ENCODE results near the gene KIF5B. TPM values are rescaled to one million over a fixed set of nuclear protein-coding genes. Genes with fewer than 3 reads are reported as not detected.
A peak's percentile ranks its signal among the peaks of the same experiment; 100 is the strongest.
"Not testable (repeated sequence)": the region's sequence is repeated elsewhere in the genome, so short reads cannot be mapped to it uniquely, and the experiment has no call there.

The KIF5B gene
- total and polyA plus RNA-seq, 5 donors from 2014 or later, result 20.9 to 69.0 (median 26.6) TPM

DNA sequence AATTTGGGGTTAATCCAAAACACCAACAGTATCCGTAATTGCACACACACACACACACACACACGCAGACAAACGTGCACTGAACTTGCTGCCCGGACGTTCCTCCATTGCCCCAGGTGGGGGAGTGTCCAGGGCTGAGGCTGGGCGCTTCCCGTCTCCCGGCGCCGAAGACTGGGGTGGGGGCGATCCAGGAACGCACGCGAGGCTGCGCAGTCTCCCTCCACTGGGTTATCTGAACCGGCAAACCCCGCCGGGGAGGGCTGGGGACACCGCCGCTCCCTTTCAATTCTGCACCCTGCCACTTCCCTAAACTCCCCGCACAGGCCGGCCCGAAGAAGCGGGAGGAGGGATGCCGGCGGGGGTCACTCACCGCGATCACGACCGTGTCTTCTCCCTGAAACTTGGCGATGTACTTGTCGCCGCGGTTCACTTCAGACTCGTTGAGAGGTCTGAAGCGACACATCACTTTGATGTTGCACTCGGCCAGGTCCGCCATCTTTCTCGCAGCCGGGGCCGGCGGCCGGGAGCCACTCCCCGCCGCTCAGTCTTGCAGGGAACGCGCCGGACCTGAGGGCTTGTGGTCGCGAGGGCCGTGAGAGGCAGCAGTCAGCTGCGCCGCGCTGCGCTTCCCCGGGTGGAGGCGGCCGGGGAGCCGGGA lies 618 bp downstream of the KIF5B start:
- Mint-ChIP-seq H3K27me3 (peaks cover 4% of the 10 kb centered on the region), H3K4me3 (peak overlapping the region; percentile 96 to 99 (median 98)), H3K36me3 (no peaks in the 10 kb centered on the region), H3K9me3 (no peaks in the 10 kb centered on the region), H3K4me1 (peaks cover 31 to 57% (median 45%) of the 10 kb centered on the region in 4 donors), H3K27ac (peak overlapping the region; percentile 93 to 97 (median 95))
- Histone ChIP-seq H3K4me1 (ENCODE audit: control insufficient read depth, insufficient read depth, low read length, poor library complexity, severe bottlenecking) (peaks cover 52% of the 10 kb centered on the region), H3K27me3 (ENCODE audit: control insufficient read depth, insufficient read depth, low read length) (no peaks in the 10 kb centered on the region), H3K27ac (ENCODE audit: insufficient read depth, low read length, poor library complexity, severe bottlenecking) (peak overlapping the region; percentile 85), H3K9me3 (ENCODE audit: control insufficient read depth in 2 of 2, low read length in 2 of 2) (no peaks in the 10 kb centered on the region), H3K4me3 (ENCODE audit: low read depth, low read length) (peak overlapping the region; percentile 100), H3K36me3 (ENCODE audit: control insufficient read depth, insufficient read depth, low read length) (no peaks in the 10 kb centered on the region)
- peak in 2 of 3 donors; percentile 45 to 75 for DNase-seq
- peak; percentile 51 to 52 for ATAC-seq (ENCODE audit: low read depth in 2 of 2)

GRCh38 chr10:32054094-32054493 lies 2.1 kb downstream of the KIF5B start:
- DNase-seq, result no peak
- Histone ChIP-seq H3K4me1 (ENCODE audit: control insufficient read depth, insufficient read depth, low read length, poor library complexity, severe bottlenecking) (peaks cover 67% of the 10 kb centered on the region), H3K27ac (ENCODE audit: insufficient read depth, low read length, poor library complexity, severe bottlenecking) (peak overlapping the region; percentile 49), H3K4me3 (ENCODE audit: low read depth, low read length) (peak overlapping the region; percentile 100), H3K36me3 (ENCODE audit: control insufficient read depth, insufficient read depth, low read length) (peaks cover 3% of the 10 kb centered on the region), H3K9me3 (ENCODE audit: control insufficient read depth in 2 of 2, low read length in 2 of 2) (no peaks in the 10 kb centered on the region), H3K27me3 (ENCODE audit: control insufficient read depth, insufficient read depth, low read length) (no peaks in the 10 kb centered on the region)
- ATAC-seq (ENCODE audit: low read depth in 2 of 2), result no peak
- peaks cover 46 to 72% (median 60%) of the 10 kb centered on the region in 4 donors for H3K4me1 Mint-ChIP-seq
- H3K4me3 Mint-ChIP-seq, result peak overlapping the region; percentile 96 to 99 (median 98)
- no peaks in the 10 kb centered on the region for H3K36me3 Mint-ChIP-seq
- H3K27ac Mint-ChIP-seq, result peak overlapping the region; percentile 77 to 97 (median 93)
- peaks cover 4% of the 10 kb centered on the region for H3K27me3 Mint-ChIP-seq
- H3K9me3 Mint-ChIP-seq, result no peaks in the 10 kb centered on the region

- not testable (repeated sequence) for H3K9me3 Mint-ChIP-seq; H3K27me3 Mint-ChIP-seq; H3K36me3 Mint-ChIP-seq; H3K27me3 ChIP-seq (ENCODE audit: control insufficient read depth, insufficient read depth, low read length); ATAC-seq (ENCODE audit: low read depth in 2 of 2); H3K9me3 ChIP-seq (ENCODE audit: control insufficient read depth in 2 of 2, low read length in 2 of 2); H3K36me3 ChIP-seq (ENCODE audit: control insufficient read depth, insufficient read depth, low read length); DNase-seq
- Histone ChIP-seq H3K27ac (ENCODE audit: insufficient read depth, low read length, poor library complexity, severe bottlenecking) (peak overlapping the region; percentile 49), H3K4me1 (ENCODE audit: control insufficient read depth, insufficient read depth, low read length, poor library complexity, severe bottlenecking) (peaks cover 74% of the 10 kb centered on the region), H3K4me3 (ENCODE audit: low read depth, low read length) (peak overlapping the region; percentile 100)
- Mint-ChIP-seq H3K4me3 (peak overlapping the region; percentile 96 to 99 (median 98)), H3K4me1 (peaks cover 49 to 77% (median 63%) of the 10 kb centered on the region in 4 donors), H3K27ac (peak overlapping the region; percentile 59 to 93 (median 77))
Observed at GRCh38 chr10:32053392-32053791, 2.8 kb downstream of the KIF5B start.

DNA sequence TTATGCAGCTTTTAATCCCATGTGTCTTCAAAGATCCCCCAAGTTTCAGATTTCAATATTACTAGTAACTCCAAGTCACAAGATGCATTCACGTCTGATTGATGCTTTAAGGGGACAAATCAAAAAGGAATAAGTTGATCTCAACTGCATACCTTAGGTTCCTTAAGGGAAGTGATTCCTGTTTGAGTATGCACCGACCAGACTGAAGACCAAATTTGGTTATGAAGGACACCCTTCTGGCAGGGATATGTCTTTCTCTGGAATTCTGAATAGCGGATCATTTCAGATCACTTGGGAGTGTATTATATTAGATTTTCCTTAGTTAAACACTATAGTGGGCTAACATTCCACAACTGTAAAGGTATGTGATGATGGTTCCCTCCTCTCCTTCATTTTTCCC lies 4.3 kb downstream of the KIF5B start:
- Histone ChIP-seq H3K27ac (ENCODE audit: insufficient read depth, low read length, poor library complexity, severe bottlenecking) (peak overlapping the region; percentile 21), H3K4me3 (ENCODE audit: low read depth, low read length) (peak overlapping the region; percentile 100), H3K36me3 (ENCODE audit: control insufficient read depth, insufficient read depth, low read length) (peaks cover 18% of the 10 kb centered on the region), H3K27me3 (ENCODE audit: control insufficient read depth, insufficient read depth, low read length) (no peaks in the 10 kb centered on the region), H3K4me1 (ENCODE audit: control insufficient read depth, insufficient read depth, low read length, poor library complexity, severe bottlenecking) (peaks cover 77% of the 10 kb centered on the region), H3K9me3 (ENCODE audit: control insufficient read depth in 2 of 2, low read length in 2 of 2) (no peaks in the 10 kb centered on the region)
- Mint-ChIP-seq H3K9me3 (peaks cover 0 to 5% (median 0%) of the 10 kb centered on the region in 7 donors), H3K4me3 (peak overlapping the region; percentile 76 to 99 (median 97)), H3K4me1 (peaks cover 61 to 84% (median 73%) of the 10 kb centered on the region in 4 donors), H3K36me3 (peaks cover 11% of the 10 kb centered on the region), H3K27ac (peak overlapping the region; percentile 34 to 93 (median 76)), H3K27me3 (no peaks in the 10 kb centered on the region)
- ATAC-seq (ENCODE audit: low read depth in 2 of 2), result no peak
- DNase-seq, result no peak

- peak overlapping the region; percentile 100 for H3K4me3 ChIP-seq (ENCODE audit: low read depth, low read length)
- H3K36me3 ChIP-seq (ENCODE audit: control insufficient read depth, insufficient read depth, low read length), result peaks cover 34% of the 10 kb centered on the region
- no peaks in the 10 kb centered on the region for H3K9me3 ChIP-seq (ENCODE audit: control insufficient read depth in 2 of 2, low read length in 2 of 2)
- Mint-ChIP-seq H3K36me3 (peaks cover 24% of the 10 kb centered on the region), H3K27ac (peak overlapping the region in 2 of 3 donors; percentile 62 to 93), H3K4me3 (peak overlapping the region; percentile 76 to 99 (median 97)), H3K9me3 (peaks cover 0 to 5% (median 0%) of the 10 kb centered on the region in 7 donors), H3K27me3 (no peaks in the 10 kb centered on the region), H3K4me1 (peaks cover 70 to 93% (median 83%) of the 10 kb centered on the region in 4 donors)
- no peak for DNase-seq
- no peak overlapping the region for H3K27ac ChIP-seq (ENCODE audit: insufficient read depth, low read length, poor library complexity, severe bottlenecking)
- no peak for ATAC-seq (ENCODE audit: low read depth in 2 of 2)
- H3K4me1 ChIP-seq (ENCODE audit: control insufficient read depth, insufficient read depth, low read length, poor library complexity, severe bottlenecking), result peaks cover 82% of the 10 kb centered on the region
- H3K27me3 ChIP-seq (ENCODE audit: control insufficient read depth, insufficient read depth, low read length), result no peaks in the 10 kb centered on the region
Observed at GRCh38 chr10:32050177-32050576, 6.0 kb downstream of the KIF5B start.

GRCh38 chr10:32049113-32049512 lies 7.1 kb downstream of the KIF5B start:
- ATAC-seq (ENCODE audit: low read depth in 2 of 2), result no peak
- peaks cover 0 to 5% (median 0%) of the 10 kb centered on the region in 7 donors for H3K9me3 Mint-ChIP-seq
- peak overlapping the region; percentile 76 to 99 (median 97) for H3K4me3 Mint-ChIP-seq
- Histone ChIP-seq H3K4me1 (ENCODE audit: control insufficient read depth, insufficient read depth, low read length, poor library complexity, severe bottlenecking) (peaks cover 79% of the 10 kb centered on the region), H3K4me3 (ENCODE audit: low read depth, low read length) (peak overlapping the region; percentile 100), H3K27me3 (ENCODE audit: control insufficient read depth, insufficient read depth, low read length) (no peaks in the 10 kb centered on the region), H3K36me3 (ENCODE audit: control insufficient read depth, insufficient read depth, low read length) (peaks cover 44% of the 10 kb centered on the region), H3K9me3 (ENCODE audit: control insufficient read depth in 2 of 2, low read length in 2 of 2) (no peaks in the 10 kb centered on the region), H3K27ac (ENCODE audit: insufficient read depth, low read length, poor library complexity, severe bottlenecking) (no peak overlapping the region)
- peak overlapping the region; percentile 20 to 85 (median 47) for H3K27ac Mint-ChIP-seq
- DNase-seq, result no peak
- no peaks in the 10 kb centered on the region for H3K27me3 Mint-ChIP-seq
- peaks cover 75 to 95% (median 84%) of the 10 kb centered on the region in 4 donors for H3K4me1 Mint-ChIP-seq
- peaks cover 31% of the 10 kb centered on the region for H3K36me3 Mint-ChIP-seq

- H3K27me3 ChIP-seq (ENCODE audit: control insufficient read depth, insufficient read depth, low read length), result no peaks in the 10 kb centered on the region
- Mint-ChIP-seq H3K4me3 (peak overlapping the region in 1 of 4 donors; percentile 3), H3K27me3 (no peaks in the 10 kb centered on the region), H3K4me1 (peaks cover 79 to 96% (median 88%) of the 10 kb centered on the region in 4 donors), H3K36me3 (peaks cover 36% of the 10 kb centered on the region), H3K9me3 (peaks cover 0 to 5% (median 0%) of the 10 kb centered on the region in 7 donors), H3K27ac (no peak overlapping the region)
- H3K9me3 ChIP-seq (ENCODE audit: control insufficient read depth in 2 of 2, low read length in 2 of 2), result no peaks in the 10 kb centered on the region
- peaks cover 49% of the 10 kb centered on the region for H3K36me3 ChIP-seq (ENCODE audit: control insufficient read depth, insufficient read depth, low read length)
- no peak overlapping the region for H3K27ac ChIP-seq (ENCODE audit: insufficient read depth, low read length, poor library complexity, severe bottlenecking)
- H3K4me1 ChIP-seq (ENCODE audit: control insufficient read depth, insufficient read depth, low read length, poor library complexity, severe bottlenecking), result peaks cover 79% of the 10 kb centered on the region
- DNase-seq (no peak), ATAC-seq (ENCODE audit: low read depth in 2 of 2) (no peak)
- peak overlapping the region; percentile 20 for H3K4me3 ChIP-seq (ENCODE audit: low read depth, low read length)
Observed at GRCh38 chr10:32048282-32048681, 7.9 kb downstream of the KIF5B start.

Data from CD4-positive, CD25-positive, alpha-beta regulatory T cell (primary cell).